GM19455 (cell line): ENCODE measurements around the gene EPS8L1.
A peak's percentile ranks its signal among the peaks of the same experiment; 100 is the strongest.

Experiments used
- ATAC-seq: cut with Tn5 transposase; IDR thresholded peaks from one replicate; pipeline ENCODE4 v1.9.1; 2021; ENCODE audit not compliant: unreplicated experiment

The EPS8L1 gene

DNA sequence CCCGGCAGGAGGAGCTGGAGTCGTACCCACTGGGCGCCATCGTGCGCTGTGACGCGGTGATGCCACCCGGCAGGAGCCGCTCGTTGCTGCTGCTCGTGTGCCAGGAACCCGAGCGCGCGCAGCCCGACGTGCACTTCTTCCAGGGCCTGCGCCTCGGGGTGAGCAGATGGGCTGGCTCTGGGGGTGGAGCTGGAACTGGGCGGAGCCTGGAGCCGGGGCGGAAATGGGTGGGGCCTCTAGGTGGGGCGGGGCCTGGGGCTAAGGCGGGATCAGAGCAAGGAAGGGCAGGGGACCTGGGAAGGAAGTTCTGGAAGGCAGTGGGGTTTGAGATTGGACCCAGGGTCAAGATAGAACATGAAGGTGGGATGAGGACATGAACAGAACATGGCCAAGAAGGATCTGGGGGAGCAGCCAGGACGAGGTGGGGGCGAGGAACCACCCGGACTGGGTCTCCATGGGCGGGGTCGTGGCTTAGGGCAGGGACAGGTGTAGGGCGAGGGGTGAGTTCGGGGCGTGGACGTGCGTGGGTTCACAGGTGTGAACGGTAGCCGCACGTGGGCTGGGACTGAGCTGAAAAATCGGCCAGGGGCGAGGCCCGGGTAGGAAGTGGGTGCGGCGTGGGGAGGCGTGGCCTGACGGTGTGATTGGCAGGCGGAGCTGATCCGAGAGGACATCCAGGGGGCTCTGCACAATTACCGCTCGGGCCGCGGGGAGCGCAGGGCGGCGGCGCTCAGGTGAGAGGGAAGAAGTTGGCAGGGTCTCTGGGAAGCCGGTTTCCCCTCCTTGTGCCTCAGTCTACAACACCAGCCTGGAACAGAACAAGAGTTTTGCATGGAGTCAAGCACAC is 4.7 kb downstream of the EPS8L1 start:
- ATAC-seq = no peak

DNA sequence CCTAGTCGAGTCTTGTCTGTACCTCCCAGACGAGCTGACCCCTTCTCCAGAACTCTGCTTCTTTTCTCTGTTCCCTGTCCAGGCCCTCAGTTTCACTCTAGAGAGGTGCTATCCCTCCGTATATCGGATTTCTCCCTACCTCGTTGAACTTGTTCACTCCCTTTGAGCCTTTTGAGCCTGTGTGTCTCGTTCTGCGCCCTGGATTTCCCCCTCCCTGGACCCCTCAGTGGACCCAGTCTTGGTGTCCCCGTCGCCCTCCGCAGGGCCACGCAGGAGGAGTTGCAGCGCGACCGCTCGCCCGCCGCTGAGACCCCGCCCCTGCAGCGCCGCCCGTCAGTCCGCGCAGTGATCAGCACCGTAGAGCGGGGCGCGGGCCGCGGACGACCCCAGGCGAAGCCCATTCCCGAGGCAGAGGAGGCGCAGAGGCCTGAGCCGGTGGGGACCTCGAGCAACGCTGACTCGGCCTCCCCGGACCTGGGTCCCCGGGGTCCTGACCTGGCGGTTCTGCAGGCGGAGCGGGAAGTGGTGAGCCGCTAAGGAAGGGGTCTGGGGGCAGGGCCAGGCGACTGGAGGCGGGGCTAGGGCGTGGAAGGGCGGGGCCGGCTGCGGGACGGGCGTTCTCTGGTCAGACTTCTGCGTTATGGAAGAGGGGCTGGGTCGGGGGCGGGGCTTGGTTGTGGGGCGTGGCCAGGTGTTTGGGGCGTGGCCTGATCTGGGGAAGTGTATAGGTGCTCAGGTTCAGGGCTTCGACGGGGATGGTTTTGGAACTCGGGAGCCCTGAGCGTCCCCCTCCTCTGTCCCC is 5.5 kb downstream of the EPS8L1 start:
- ATAC-seq = peak; percentile 73

DNA sequence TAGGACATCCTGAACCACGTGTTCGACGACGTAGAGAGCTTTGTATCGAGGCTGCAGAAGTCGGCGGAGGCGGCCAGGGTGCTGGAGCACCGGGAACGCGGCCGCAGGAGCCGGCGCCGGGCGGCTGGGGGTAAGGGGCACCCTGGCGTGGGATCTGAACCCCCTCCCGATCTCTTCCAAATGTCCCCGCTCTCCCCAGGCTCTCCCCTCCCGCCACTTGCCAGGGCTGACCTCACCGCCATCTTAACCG is 6.0 kb downstream of the EPS8L1 start:
- no peak for ATAC-seq

DNA sequence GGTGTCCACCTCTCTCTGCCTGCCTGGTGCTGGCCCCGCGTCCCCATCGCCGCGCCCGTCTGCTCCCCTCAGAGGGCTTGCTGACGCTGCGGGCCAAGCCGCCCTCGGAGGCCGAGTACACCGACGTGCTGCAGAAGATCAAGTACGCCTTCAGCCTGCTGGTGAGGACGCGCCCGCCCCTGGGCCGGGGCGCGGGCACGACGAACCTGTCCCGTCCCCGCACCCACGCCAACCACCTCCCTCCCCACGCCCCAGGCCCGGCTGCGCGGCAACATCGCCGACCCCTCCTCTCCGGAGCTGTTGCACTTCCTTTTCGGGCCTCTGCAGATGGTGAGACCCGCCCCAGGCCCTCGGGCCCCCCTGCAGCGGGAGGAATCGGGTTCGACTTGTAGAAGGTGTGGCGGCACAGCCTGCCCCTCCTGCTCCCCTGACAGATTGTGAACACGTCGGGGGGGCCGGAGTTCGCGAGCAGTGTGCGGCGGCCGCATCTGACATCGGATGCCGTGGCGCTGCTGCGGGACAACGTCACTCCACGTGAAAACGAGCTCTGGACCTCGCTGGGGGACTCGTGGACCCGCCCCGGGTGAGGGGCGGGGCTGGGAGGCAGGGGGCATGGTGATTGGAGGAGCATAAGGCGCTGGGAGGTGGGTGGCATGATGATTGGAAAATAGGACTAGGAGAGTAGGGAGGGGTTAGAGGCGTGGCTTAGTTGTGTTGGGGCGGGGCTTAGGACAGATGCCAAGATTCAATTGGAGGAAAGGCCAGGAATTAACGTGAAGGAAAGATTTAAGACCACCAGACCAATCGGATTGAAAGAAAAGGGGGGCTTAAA is 6.6 kb downstream of the EPS8L1 start:
- no peak for ATAC-seq

DNA sequence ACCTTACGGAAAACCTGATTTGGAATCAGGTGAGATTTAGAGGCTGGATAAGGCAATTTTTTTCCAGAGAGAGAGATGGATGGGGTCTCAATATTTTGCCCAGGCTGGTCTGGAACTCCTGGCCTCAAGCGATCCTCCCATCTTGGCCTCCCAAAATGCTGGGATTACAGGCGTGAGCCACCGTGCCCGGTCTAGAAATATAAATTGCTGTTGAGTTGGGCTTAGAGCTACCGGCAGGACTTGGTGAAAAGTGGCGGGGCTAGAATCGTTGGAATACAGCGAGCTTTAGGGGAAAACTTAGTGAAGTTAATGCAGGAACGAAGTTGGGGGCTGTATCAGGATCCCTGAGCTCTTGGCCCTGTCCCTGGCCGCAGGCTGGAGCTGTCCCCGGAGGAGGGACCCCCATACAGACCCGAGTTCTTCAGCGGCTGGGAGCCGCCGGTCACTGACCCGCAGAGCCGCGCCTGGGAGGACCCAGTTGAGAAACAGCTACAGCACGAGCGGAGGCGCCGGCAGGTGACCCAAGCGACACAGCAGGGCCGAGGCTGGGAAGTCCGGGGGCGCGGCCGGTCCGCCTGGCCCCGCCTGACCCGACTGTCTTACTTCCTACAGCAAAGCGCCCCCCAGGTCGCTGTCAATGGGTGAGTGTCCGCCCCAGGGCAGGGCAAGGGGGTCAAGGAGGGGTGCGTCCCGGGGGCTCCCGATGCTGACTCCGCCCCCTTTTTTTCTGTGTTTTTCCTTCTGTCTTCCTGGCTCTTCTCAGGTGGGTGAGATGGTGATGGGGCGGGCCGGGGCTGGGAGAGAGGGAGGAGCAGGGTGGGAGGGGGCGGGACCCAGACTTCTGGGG is 7.6 kb downstream of the EPS8L1 start:
- no peak for ATAC-seq

DNA sequence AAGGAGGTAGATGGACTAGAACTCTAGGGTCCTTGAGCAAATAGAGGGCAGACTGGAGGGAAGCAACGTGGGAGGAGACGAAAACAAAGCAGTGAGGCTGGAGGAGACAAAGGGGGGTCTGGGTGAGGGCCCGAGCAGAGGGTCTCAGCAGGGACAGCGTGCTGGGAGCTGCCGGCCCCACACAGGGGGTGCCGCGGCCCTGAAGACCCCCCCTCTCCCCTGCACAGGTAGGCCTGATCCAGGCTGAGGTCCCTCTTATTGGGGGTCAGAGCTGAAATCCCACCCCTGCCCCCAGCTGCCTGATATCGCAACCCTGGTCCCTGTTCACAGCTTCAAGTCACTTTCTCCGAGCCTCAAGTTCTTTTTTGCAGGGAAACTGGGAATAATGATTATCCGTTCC is 8.7 kb downstream of the EPS8L1 start:
- no peak for ATAC-seq

DNA sequence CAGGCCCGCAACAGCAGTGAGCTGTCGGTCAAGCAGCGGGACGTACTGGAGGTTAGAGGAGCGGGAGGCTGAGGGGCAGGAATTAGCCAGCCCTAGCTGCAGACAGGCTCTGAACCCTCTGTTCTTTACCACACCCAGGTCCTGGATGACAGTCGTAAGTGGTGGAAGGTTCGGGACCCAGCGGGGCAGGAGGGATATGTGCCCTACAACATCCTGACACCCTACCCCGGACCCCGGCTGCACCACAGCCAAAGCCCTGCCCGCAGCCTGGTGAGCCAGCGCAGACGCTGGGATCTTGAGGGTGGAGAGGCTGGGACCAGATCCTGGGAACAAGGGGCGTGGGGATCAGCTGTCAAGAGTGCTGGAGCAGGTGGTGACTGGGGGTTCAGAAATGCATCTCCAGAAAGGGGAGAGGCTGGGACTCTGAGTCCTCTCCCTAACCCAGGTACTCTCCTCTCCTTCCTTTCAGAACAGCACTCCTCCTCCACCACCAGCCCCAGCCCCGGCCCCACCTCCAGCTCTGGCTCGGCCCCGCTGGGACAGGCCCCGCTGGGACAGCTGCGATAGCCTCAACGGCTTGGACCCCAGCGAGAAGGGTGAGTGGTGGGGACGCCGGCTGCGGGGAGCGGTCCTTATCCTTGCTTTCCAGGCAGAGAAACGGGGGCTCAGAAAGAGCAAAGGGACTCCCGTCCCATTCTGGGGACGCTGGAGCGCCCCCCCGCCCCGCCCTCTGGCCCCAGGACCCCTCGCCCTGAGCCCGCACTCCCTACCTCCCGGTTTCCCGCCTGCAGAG is 10.4 kb downstream of the EPS8L1 start:
- no peak for ATAC-seq

DNA sequence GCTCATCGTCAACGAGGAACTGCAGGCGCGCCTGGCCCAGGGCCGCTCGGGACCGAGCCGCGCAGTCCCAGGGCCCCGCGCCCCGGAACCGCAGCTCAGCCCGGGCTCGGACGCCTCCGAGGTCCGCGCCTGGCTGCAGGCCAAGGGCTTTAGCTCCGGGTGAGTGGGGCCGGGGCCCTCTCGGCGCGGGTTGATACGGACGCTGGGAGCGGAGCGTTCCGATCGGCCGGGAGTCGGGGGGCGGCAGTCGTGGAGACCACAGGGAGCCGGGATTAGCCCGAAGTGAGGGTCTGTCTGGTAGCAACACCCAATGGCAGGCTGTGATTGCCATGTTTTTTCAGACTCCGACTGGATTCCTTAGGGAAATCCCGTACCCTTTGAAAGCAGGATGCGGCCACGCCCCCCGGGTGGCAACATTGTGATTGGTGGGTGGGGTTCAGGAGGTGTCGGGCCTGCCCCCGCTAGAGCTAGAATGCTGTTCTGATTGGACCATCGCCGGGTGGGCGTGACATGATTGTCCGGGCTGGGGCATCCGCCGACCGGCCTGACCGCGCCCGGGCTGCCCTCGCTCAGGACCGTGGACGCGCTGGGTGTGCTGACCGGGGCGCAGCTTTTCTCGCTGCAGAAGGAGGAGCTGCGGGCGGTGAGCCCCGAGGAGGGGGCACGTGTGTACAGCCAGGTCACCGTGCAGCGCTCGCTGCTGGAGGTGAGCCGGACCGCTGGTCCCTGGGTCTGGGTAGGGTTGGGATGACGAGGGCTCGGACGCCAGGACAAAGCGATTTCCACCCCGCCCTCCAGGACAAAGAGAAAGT is 11.3 kb downstream of the EPS8L1 start:
- no peak for ATAC-seq

DNA sequence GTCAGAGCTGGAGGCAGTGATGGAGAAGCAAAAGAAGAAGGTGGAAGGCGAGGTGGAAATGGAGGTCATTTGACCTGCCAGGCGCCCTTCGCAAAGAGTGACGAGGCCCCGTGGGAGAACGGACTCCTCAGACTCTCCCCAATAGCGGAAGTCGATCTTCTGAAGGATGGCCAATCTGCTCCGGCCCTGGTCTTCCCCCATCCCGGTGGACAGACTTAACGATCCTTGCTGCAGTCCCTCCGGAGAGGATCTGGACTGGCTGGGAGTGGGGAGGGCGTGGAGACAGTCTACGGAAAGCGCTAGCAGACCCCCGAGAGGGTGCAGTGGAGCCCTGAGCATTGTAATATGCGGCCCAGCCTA is 11.9 kb downstream of the EPS8L1 start:
- no peak for ATAC-seq

DNA sequence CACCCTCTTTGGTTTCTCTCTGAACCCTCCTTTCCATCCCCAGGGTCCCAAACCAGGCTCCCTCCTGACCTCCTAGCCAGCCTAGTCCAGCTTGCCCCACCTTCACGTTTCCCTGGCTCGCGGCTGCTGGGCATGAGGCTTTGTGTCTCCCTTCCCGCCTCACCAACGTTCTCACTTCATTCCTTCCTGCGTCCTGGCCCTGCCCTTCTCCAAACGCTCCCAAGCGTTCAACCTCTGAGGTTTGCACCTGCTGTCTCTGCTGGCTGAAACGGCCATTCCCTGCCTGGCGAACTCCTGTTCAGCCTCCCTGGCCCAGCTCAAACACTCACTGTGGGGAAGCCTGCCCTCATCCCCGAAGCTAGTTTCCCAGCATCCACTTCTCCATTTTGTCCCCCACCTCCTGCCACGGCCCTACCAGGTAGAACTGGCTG is 12.4 kb downstream of the EPS8L1 start:
- ATAC-seq = no peak

DNA sequence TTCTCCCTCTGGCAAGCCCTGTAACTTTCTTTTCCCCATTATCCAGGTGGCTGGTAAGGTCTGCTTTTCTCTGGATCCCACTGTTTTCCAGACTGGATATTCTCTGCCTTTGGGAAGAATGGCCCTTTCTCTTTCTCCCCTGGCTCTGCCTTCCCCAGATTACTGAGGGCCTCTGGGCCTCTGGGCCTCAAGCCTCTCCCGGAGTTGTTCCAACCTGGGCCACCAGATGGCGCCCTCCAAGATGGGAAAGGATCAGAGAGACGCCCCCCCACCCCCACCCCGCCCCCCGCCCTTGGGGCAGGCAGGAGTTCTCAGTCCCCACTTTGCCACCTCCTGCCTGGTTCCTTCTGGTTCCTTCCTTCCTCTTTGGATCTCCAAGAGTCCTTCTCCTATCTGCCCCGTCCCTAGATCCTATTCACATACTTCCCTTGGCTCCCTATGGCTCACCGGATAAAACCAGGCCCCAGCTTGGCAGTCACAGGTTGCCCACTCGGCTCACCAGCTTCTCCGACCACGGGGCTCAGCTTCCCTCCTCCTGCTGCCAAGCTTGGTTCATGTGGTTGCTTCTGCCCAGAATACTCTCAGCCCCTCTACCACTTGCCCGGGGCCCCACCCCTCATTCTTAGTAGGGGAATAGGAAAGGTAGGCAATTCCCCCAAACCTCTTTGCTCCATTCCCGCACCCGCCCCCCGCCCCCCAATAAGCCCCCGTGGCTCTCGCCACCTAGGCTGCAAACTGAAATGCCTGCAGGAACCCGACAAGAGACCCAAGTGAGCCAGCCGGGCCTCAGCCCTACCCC is 13.1 kb downstream of the EPS8L1 start:
- no peak for ATAC-seq

DNA sequence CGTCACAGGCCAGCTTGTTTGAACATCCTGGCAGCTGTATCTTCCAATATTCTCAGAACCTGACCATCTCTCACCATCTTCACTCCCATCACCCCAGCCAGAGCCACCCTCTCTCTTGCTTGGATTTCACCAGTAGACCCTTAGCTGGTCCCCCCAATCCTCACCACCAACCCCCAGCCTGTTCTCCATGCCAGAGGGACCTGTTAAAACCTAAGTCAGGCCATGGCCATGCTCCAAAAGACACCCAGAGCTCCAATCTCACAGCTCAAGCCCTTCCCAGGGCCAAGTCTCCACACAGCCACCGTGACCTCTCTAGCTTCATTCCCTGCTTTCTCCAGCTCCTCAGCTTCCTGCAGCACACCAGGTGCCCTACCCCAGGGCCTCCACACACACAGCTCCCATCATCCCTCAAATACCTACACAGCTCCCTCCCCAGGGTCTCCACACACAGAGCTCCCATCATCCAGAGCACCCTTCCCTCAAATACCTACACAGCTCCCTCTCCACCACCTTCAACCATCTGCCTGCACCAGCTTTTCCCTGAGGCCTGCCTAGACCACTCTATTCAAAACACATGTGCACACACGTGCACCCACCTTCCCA is 13.8 kb downstream of the EPS8L1 start:
- ATAC-seq = no peak

DNA sequence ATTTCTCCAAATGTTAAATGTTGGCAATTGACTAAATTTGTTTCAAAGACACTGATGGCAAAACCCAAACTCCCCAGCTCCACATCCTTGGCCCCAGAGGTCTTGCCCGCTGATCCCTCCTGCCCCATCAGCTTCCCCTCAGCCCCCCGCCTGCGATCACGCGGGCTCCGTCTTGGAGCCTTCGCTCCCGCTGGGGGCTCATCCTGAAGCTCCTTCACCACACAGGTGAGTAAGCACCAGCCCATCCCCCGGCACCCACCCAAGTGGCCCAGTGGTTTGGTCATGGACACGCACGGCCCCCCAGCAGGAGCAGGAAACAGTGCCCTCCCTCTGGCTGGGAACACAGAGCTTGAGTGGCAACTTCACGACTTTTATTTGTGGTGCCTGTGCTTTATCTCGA is 14.9 kb downstream of the EPS8L1 start:
- ATAC-seq = no peak

DNA sequence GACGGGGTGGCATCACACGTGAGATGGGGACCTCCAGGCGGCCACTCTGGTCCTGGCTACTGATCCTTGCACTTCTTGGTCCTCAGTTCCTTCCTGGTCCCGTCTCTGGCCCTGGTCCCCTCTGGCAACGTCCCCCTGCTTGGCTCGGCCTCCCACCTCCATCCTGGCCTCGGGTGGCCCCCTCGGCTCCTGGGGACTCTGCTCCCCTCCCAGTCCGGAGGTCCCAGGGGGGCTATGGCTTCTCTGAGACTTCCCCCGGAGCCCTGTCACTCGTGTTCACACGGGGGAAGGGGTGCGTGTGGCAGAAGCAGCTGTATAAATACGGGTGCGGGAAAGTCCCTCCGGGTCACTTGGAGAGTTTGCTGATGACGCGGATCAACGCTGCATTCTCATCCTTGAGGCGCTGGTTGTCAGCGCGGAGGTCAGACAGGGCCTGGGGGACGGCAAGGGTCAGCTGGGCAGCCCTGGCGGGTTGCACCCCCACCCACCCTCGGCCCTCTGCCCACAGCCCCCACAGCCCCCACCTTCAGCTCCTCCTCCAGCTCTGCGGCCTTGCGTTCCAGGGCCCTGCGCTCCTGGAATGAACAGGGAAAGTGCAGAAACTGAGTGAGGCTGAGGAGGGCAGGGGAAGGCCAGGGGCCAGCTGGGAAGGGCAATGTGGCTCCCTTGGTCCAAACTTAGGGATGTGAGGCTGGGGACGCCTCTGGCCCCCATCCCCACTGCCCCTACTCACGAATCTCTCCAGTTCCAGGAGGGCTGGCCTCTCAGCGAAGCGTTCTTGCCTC is 15.6 kb downstream of the EPS8L1 start:
- no peak for ATAC-seq

DNA sequence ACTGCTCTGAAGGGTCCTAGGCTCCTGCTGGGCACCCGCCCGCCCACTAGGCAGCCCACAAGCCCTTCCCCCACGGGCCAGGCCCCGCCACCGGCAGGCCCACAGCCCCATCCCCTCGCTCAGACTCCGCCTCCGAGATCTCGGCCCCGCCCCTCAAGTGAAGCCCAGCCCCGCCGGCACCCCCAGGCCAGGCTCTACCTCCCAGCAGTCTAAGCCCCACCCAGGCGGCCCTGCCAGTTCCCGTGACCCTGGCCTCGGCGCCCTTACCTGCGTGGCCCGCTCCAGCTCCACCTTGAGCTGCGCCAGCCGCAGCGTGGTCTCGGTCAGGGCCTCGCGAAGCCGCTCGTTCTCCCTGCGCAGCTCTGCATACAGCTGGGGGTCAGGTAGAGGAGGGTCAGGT is 16.3 kb downstream of the EPS8L1 start:
- no peak for ATAC-seq

DNA sequence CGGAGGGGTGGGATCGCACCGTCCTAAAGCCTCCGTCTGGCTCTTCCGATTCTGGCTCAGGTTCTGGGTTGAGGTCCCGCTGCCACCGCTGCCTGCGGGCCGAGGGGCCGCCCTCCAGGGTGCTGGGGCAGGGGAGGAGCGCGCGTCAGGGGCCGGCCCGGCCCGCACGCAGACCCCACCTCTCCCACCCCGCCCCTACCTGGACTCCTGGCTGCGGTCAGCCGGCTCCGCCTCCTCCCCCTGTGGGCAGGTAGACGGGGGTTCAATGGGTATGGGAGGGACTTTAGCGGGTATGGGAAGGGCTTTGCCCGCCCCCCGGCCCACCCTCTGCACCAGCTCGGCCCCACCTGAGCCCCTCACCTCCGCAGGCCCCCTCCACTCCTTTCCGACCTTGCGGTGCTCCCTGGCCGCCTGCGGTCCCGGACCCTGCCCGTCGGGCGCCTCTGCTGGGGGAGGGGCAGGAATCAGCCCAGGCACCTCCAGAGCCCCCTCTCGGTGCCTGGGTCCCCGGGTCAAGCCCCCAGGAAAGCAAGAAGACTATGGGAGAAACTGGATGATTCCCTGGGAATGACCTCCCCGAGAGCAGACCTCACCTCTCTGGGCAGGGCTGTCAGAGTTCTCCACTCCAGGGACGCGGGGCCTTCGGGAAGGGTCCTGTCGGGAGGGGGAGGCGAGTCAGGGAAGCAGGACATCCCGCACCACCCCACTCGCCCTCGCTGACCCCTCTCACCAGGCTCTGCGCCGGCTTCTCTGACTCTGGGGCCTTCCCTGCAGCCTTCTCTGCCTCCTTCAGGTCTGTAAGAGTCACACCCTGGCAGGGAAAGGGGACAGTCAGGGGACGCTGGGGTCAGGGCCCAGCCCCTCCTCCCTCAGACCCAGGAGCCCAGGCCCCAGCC is 17.0 kb downstream of the EPS8L1 start:
- no peak for ATAC-seq
